ENCODE data around the gene REC8.

REC8 gene

GRCh38 chr14:24150567-24150966 lies 21.3 kb upstream of the REC8 start:
- DNase-seq, result no peak
- no peak overlapping the region for H3K4ac ChIP-seq (ENCODE audit: low read depth, low read length)

GRCh38 chr14:24150993-24151392 lies 20.9 kb upstream of the REC8 start:
- Histone ChIP-seq H2AK5ac (ENCODE audit: low read length) (no peak overlapping the region), H4K8ac (ENCODE audit: low read depth, low read length) (no peak overlapping the region), H3K79me2 (ENCODE audit: control insufficient read depth, insufficient read depth, low read length) (peaks cover 16% of the 10 kb centered on the region), H3K36me3 (ENCODE audit: control insufficient read depth, insufficient read depth, low read length) (peaks cover 19% of the 10 kb centered on the region), H3K79me1 (ENCODE audit: low read length) (peaks cover 16% of the 10 kb centered on the region), H3K23ac (ENCODE audit: low read length) (no peak overlapping the region), H2BK120ac (ENCODE audit: low read depth, low read length) (no peak overlapping the region), H3K27ac (ENCODE audit: low read depth, low read length) (no peak overlapping the region), H2BK15ac (replicated peaks; ENCODE audit: low read depth) (no peak overlapping the region), H3K4me3 (ENCODE audit: low read length) (no peak overlapping the region), H4K5ac (ENCODE audit: low read length) (no peak overlapping the region), H3K9ac (ENCODE audit: low read length) (no peak overlapping the region), H3K56ac (ENCODE audit: low read length) (no peak overlapping the region), H2BK5ac (ENCODE audit: low read length) (no peak overlapping the region), H3K4me1 (ENCODE audit: control insufficient read depth, low read depth, low read length) (peaks cover 3% of the 10 kb centered on the region), H3K18ac (ENCODE audit: low read length) (no peak overlapping the region), H3K27me3 (ENCODE audit: insufficient read depth, low read length, poor library complexity) (no peaks in the 10 kb centered on the region), H3K4ac (ENCODE audit: low read depth, low read length) (no peak overlapping the region), H3K4me2 (ENCODE audit: low read length) (no peak overlapping the region)
- WGBS (ENCODE audit: extremely low coverage, insufficient coverage, low lambda C conversion rate), result no CpG with 5 or more reads among the region's 9 CpGs
- no peak for DNase-seq

More at GRCh38 chr14:24150567-24150966, 21.3 kb upstream of the REC8 start:
- Histone ChIP-seq H4K8ac (ENCODE audit: low read depth, low read length) (no peak overlapping the region), H3K23ac (ENCODE audit: low read length) (no peak overlapping the region), H2BK120ac (ENCODE audit: low read depth, low read length) (no peak overlapping the region), H3K79me1 (ENCODE audit: low read length) (peaks cover 18% of the 10 kb centered on the region), H3K4me1 (ENCODE audit: control insufficient read depth, low read depth, low read length) (peaks cover 8% of the 10 kb centered on the region), H3K4me3 (ENCODE audit: low read length) (no peak overlapping the region), H2BK5ac (ENCODE audit: low read length) (no peak overlapping the region), H3K36me3 (ENCODE audit: control insufficient read depth, insufficient read depth, low read length) (peaks cover 16% of the 10 kb centered on the region), H3K9ac (ENCODE audit: low read length) (no peak overlapping the region), H2AK5ac (ENCODE audit: low read length) (no peak overlapping the region), H3K27me3 (ENCODE audit: insufficient read depth, low read length, poor library complexity) (no peaks in the 10 kb centered on the region), H3K4me2 (ENCODE audit: low read length) (no peak overlapping the region), H3K56ac (ENCODE audit: low read length) (no peak overlapping the region), H2BK15ac (replicated peaks; ENCODE audit: low read depth) (no peak overlapping the region), H3K27ac (ENCODE audit: low read depth, low read length) (no peak overlapping the region), H3K18ac (ENCODE audit: low read length) (no peak overlapping the region), H4K5ac (ENCODE audit: low read length) (no peak overlapping the region), H3K79me2 (ENCODE audit: control insufficient read depth, insufficient read depth, low read length) (peaks cover 16% of the 10 kb centered on the region)
- no CpG with 5 or more reads among the region's 9 CpGs for WGBS (ENCODE audit: extremely low coverage, insufficient coverage, low lambda C conversion rate)

- Histone ChIP-seq H3K27ac (ENCODE audit: low read depth, low read length) (no peak overlapping the region), H3K79me2 (ENCODE audit: control insufficient read depth, insufficient read depth, low read length) (peaks cover 16% of the 10 kb centered on the region), H3K18ac (ENCODE audit: low read length) (no peak overlapping the region), H3K36me3 (ENCODE audit: control insufficient read depth, insufficient read depth, low read length) (peaks cover 20% of the 10 kb centered on the region), H3K4ac (ENCODE audit: low read depth, low read length) (no peak overlapping the region), H3K27me3 (ENCODE audit: insufficient read depth, low read length, poor library complexity) (no peaks in the 10 kb centered on the region), H3K56ac (ENCODE audit: low read length) (no peak overlapping the region), H3K4me1 (ENCODE audit: control insufficient read depth, low read depth, low read length) (peaks cover 3% of the 10 kb centered on the region), H3K4me2 (ENCODE audit: low read length) (no peak overlapping the region), H2BK120ac (ENCODE audit: low read depth, low read length) (no peak overlapping the region), H3K79me1 (ENCODE audit: low read length) (peaks cover 16% of the 10 kb centered on the region), H3K9ac (ENCODE audit: low read length) (no peak overlapping the region), H3K4me3 (ENCODE audit: low read length) (no peak overlapping the region), H2AK5ac (ENCODE audit: low read length) (no peak overlapping the region), H2BK15ac (replicated peaks; ENCODE audit: low read depth) (no peak overlapping the region), H3K23ac (ENCODE audit: low read length) (no peak overlapping the region), H4K5ac (ENCODE audit: low read length) (no peak overlapping the region), H2BK5ac (ENCODE audit: low read length) (no peak overlapping the region), H4K8ac (ENCODE audit: low read depth, low read length) (no peak overlapping the region)
- no CpG with 5 or more reads among the region's 16 CpGs for WGBS (ENCODE audit: extremely low coverage, insufficient coverage, low lambda C conversion rate)
- DNase-seq, result no peak
These were observed 20.3 kb upstream of the REC8 start for GRCh38 chr14:24151404-24152080.

- no peak overlapping the region for H3K4me3 ChIP-seq (ENCODE audit: low read length)
- no peak overlapping the region for H3K23ac ChIP-seq (ENCODE audit: low read length)
- no peaks in the 10 kb centered on the region for H3K79me2 ChIP-seq (ENCODE audit: control insufficient read depth, insufficient read depth, low read length)
- H4K8ac ChIP-seq (ENCODE audit: low read depth, low read length), result no peak overlapping the region
- H2BK15ac ChIP-seq (replicated peaks; ENCODE audit: low read depth), result no peak overlapping the region
- H3K9ac ChIP-seq (ENCODE audit: low read length), result no peak overlapping the region
- H2BK5ac ChIP-seq (ENCODE audit: low read length), result no peak overlapping the region
- H3K27ac ChIP-seq (ENCODE audit: low read depth, low read length), result no peak overlapping the region
- H3K4me2 ChIP-seq (ENCODE audit: low read length), result no peak overlapping the region
- no CpG with 5 or more reads among the region's 10 CpGs for WGBS (ENCODE audit: extremely low coverage, insufficient coverage, low lambda C conversion rate)
- H2AK5ac ChIP-seq (ENCODE audit: low read length), result no peak overlapping the region
- H3K36me3 ChIP-seq (ENCODE audit: control insufficient read depth, insufficient read depth, low read length), result peaks cover 31% of the 10 kb centered on the region
- no peaks in the 10 kb centered on the region for H3K4me1 ChIP-seq (ENCODE audit: control insufficient read depth, low read depth, low read length)
- no peaks in the 10 kb centered on the region for H3K27me3 ChIP-seq (ENCODE audit: insufficient read depth, low read length, poor library complexity)
- H3K18ac ChIP-seq (ENCODE audit: low read length), result no peak overlapping the region
- H3K4ac ChIP-seq (ENCODE audit: low read depth, low read length), result no peak overlapping the region
- H3K79me1 ChIP-seq (ENCODE audit: low read length), result peaks cover 1% of the 10 kb centered on the region
- no peak overlapping the region for H3K56ac ChIP-seq (ENCODE audit: low read length)
- no peak overlapping the region for H2BK120ac ChIP-seq (ENCODE audit: low read depth, low read length)
- H4K5ac ChIP-seq (ENCODE audit: low read length), result no peak overlapping the region
- no peak for DNase-seq
These were observed 16.8 kb upstream of the REC8 start for GRCh38 chr14:24155100-24155499.

GRCh38 chr14:24156840-24157239 lies 15.0 kb upstream of the REC8 start:
- Histone ChIP-seq H3K9ac (ENCODE audit: low read length) (no peak overlapping the region), H4K5ac (ENCODE audit: low read length) (no peak overlapping the region), H2BK5ac (ENCODE audit: low read length) (no peak overlapping the region), H3K4me3 (ENCODE audit: low read length) (no peak overlapping the region), H3K27ac (ENCODE audit: low read depth, low read length) (no peak overlapping the region), H3K79me2 (ENCODE audit: control insufficient read depth, insufficient read depth, low read length) (no peaks in the 10 kb centered on the region), H3K27me3 (ENCODE audit: insufficient read depth, low read length, poor library complexity) (no peaks in the 10 kb centered on the region), H4K8ac (ENCODE audit: low read depth, low read length) (no peak overlapping the region), H3K4ac (ENCODE audit: low read depth, low read length) (no peak overlapping the region), H2BK15ac (replicated peaks; ENCODE audit: low read depth) (no peak overlapping the region), H2BK120ac (ENCODE audit: low read depth, low read length) (no peak overlapping the region), H3K4me1 (ENCODE audit: control insufficient read depth, low read depth, low read length) (peaks cover 5% of the 10 kb centered on the region), H2AK5ac (ENCODE audit: low read length) (no peak overlapping the region), H3K23ac (ENCODE audit: low read length) (no peak overlapping the region), H3K36me3 (ENCODE audit: control insufficient read depth, insufficient read depth, low read length) (peaks cover 22% of the 10 kb centered on the region), H3K56ac (ENCODE audit: low read length) (no peak overlapping the region), H3K18ac (ENCODE audit: low read length) (no peak overlapping the region), H3K79me1 (ENCODE audit: low read length) (peaks cover under 1% of the 10 kb centered on the region), H3K4me2 (ENCODE audit: low read length) (no peak overlapping the region)
- WGBS (ENCODE audit: extremely low coverage, insufficient coverage, low lambda C conversion rate), result no CpG with 5 or more reads among the region's 1 CpG
- no peak for DNase-seq

- WGBS (ENCODE audit: extremely low coverage, insufficient coverage, low lambda C conversion rate), result no CpG with 5 or more reads among the region's 12 CpGs
- Histone ChIP-seq H3K56ac (ENCODE audit: low read length) (no peak overlapping the region), H3K4ac (ENCODE audit: low read depth, low read length) (no peak overlapping the region), H3K27ac (ENCODE audit: low read depth, low read length) (no peak overlapping the region), H2BK120ac (ENCODE audit: low read depth, low read length) (no peak overlapping the region), H3K4me1 (ENCODE audit: control insufficient read depth, low read depth, low read length) (peaks cover 5% of the 10 kb centered on the region), H4K5ac (ENCODE audit: low read length) (no peak overlapping the region), H3K4me2 (ENCODE audit: low read length) (no peak overlapping the region), H2AK5ac (ENCODE audit: low read length) (no peak overlapping the region), H3K79me2 (ENCODE audit: control insufficient read depth, insufficient read depth, low read length) (no peaks in the 10 kb centered on the region), H3K23ac (ENCODE audit: low read length) (no peak overlapping the region), H3K27me3 (ENCODE audit: insufficient read depth, low read length, poor library complexity) (no peaks in the 10 kb centered on the region), H2BK5ac (ENCODE audit: low read length) (no peak overlapping the region), H2BK15ac (replicated peaks; ENCODE audit: low read depth) (no peak overlapping the region), H3K18ac (ENCODE audit: low read length) (no peak overlapping the region), H3K36me3 (ENCODE audit: control insufficient read depth, insufficient read depth, low read length) (peaks cover 23% of the 10 kb centered on the region), H3K9ac (ENCODE audit: low read length) (no peak overlapping the region), H4K8ac (ENCODE audit: low read depth, low read length) (no peak overlapping the region), H3K4me3 (ENCODE audit: low read length) (no peak overlapping the region), H3K79me1 (ENCODE audit: low read length) (peaks cover 2% of the 10 kb centered on the region)
- DNase-seq, result no peak
These were observed 14.5 kb upstream of the REC8 start for GRCh38 chr14:24157331-24157730.

Measured in mesendoderm (in vitro differentiated cells).